GM18511 (cell line): ENCODE results near the gene KRT7.
"Not testable (repeated sequence)": the region's sequence is repeated elsewhere in the genome, so short reads cannot be mapped to it uniquely, and the experiment has no call there.

Source experiments
- ATAC-seq: cut with Tn5 transposase; IDR thresholded peaks from one replicate; pipeline ENCODE4 v1.9.1; 2021; ENCODE audit warnings: mild to moderate bottlenecking, moderate library complexity; ENCODE audit not compliant: unreplicated experiment

KRT7 gene

GRCh38 chr12:52229836-52230343 lies 3.2 kb upstream of the KRT7 start:
- ATAC-seq: no peak

- no peak for ATAC-seq
Observed at GRCh38 chr12:52230364-52231281, 2.4 kb upstream of the KRT7 start.

GRCh38 chr12:52231305-52232202 lies 1.5 kb upstream of the KRT7 start:
- no peak for ATAC-seq

GRCh38 chr12:52232203-52232673 lies 805 bp upstream of the KRT7 start:
- no peak for ATAC-seq

- ATAC-seq: no peak
Observed at GRCh38 chr12:52233462-52234207, 592 bp downstream of the KRT7 start.

GRCh38 chr12:52234223-52234810 lies 1.3 kb downstream of the KRT7 start:
- no peak for ATAC-seq

GRCh38 chr12:52235001-52235764 lies 2.1 kb downstream of the KRT7 start:
- no peak for ATAC-seq

- ATAC-seq: no peak
Observed at GRCh38 chr12:52235822-52236361, 2.8 kb downstream of the KRT7 start.

GRCh38 chr12:52236386-52237050 lies 3.5 kb downstream of the KRT7 start:
- ATAC-seq: no peak

- ATAC-seq: no peak
Observed at GRCh38 chr12:52238207-52238840, 5.3 kb downstream of the KRT7 start.

- no peak for ATAC-seq
Observed at GRCh38 chr12:52238916-52239646, 6.0 kb downstream of the KRT7 start.

GRCh38 chr12:52239767-52240166 lies 6.7 kb downstream of the KRT7 start:
- no peak for ATAC-seq

- ATAC-seq: not testable (repeated sequence)
Observed at GRCh38 chr12:52240247-52240646, 7.2 kb downstream of the KRT7 start.

GRCh38 chr12:52241205-52241842 lies 8.3 kb downstream of the KRT7 start:
- ATAC-seq: no peak

- no peak for ATAC-seq
Observed at GRCh38 chr12:52242442-52243258, 9.6 kb downstream of the KRT7 start.

GRCh38 chr12:52243259-52243855 lies 10.3 kb downstream of the KRT7 start:
- no peak for ATAC-seq
